ENCODE data around the gene RSPRY1. TPM values are rescaled to one million over a fixed set of nuclear protein-coding genes. Genes with fewer than 3 reads are reported as not detected.
"Not testable (repeated sequence)": the region's sequence is repeated elsewhere in the genome, so short reads cannot be mapped to it uniquely, and the experiment has no call there.

Gene RSPRY1
- total RNA-seq, 1 donor from 2014 or later, result 17.1 TPM

- DNase-seq (ENCODE audit: low spot score), result no peak
- intact Hi-C loops (cut with DNase I), result no loop called here
Observed at GRCh38 chr16:57184113-57184512, 2.0 kb upstream of the RSPRY1 start.

GRCh38 chr16:57184887-57185445 lies 1.2 kb upstream of the RSPRY1 start:
- intact Hi-C loops (cut with DNase I), result loop anchor here (5.0 kb wide), 2 partner anchors 62 to 117 kb away; partner anchors contain the start of gene ARL2BP
- no peak for DNase-seq (ENCODE audit: low spot score)

GRCh38 chr16:57185446-57185944 lies 634 bp upstream of the RSPRY1 start:
- DNase-seq (ENCODE audit: low spot score), result peak; percentile 77
- intact Hi-C loops (cut with DNase I), result loop anchor here (5.0 kb wide), 2 partner anchors 62 to 117 kb away; partner anchors contain the start of gene ARL2BP

- intact Hi-C loops (cut with DNase I), result loop anchor here (5.0 kb wide), 2 partner anchors 60 to 115 kb away; partner anchors contain the start of gene ARL2BP
Observed at GRCh38 chr16:57186872-57187854, 1.0 kb downstream of the RSPRY1 start.

GRCh38 chr16:57187902-57188710 lies 2.0 kb downstream of the RSPRY1 start:
- intact Hi-C loops (cut with DNase I), result loop anchor here (5.0 kb wide), 2 partner anchors 59 to 114 kb away; partner anchors contain the start of gene ARL2BP
- DNase-seq (ENCODE audit: low spot score), result not testable (repeated sequence)

More at GRCh38 chr16:57186872-57187854, 1.0 kb downstream of the RSPRY1 start:
- DNase-seq (ENCODE audit: low spot score), result no peak

- intact Hi-C loops (cut with DNase I), result loop anchor here (5.0 kb wide), 2 partner anchors 59 to 114 kb away; partner anchors contain the start of gene ARL2BP
- DNase-seq (ENCODE audit: low spot score), result no peak
Observed at GRCh38 chr16:57188711-57189002, 2.5 kb downstream of the RSPRY1 start.

- intact Hi-C loops (cut with DNase I), result loop anchor here (5.0 kb wide), 2 partner anchors 58 to 113 kb away; partner anchors contain the start of gene ARL2BP
Observed at GRCh38 chr16:57189527-57189926, 3.4 kb downstream of the RSPRY1 start.

GRCh38 chr16:57190136-57190535 lies 4.0 kb downstream of the RSPRY1 start:
- no peak for DNase-seq (ENCODE audit: low spot score)
- intact Hi-C loops (cut with DNase I), result no loop called here

More at GRCh38 chr16:57189527-57189926, 3.4 kb downstream of the RSPRY1 start:
- not testable (repeated sequence) for DNase-seq (ENCODE audit: low spot score)

- intact Hi-C loops (cut with DNase I), result no loop called here
- DNase-seq (ENCODE audit: low spot score), result no peak
Observed at GRCh38 chr16:57191056-57191571, 5.0 kb downstream of the RSPRY1 start.

GRCh38 chr16:57192146-57192545 lies 6.0 kb downstream of the RSPRY1 start:
- intact Hi-C loops (cut with DNase I), result no loop called here
- no peak for DNase-seq (ENCODE audit: low spot score)

- no peak for DNase-seq (ENCODE audit: low spot score)
- intact Hi-C loops (cut with DNase I), result no loop called here
Observed at GRCh38 chr16:57192720-57193486, 6.8 kb downstream of the RSPRY1 start.

- DNase-seq (ENCODE audit: low spot score), result no peak
- intact Hi-C loops (cut with DNase I), result no loop called here
Observed at GRCh38 chr16:57194512-57194911, 8.4 kb downstream of the RSPRY1 start.

GRCh38 chr16:57196286-57196685 lies 10.2 kb downstream of the RSPRY1 start:
- intact Hi-C loops (cut with DNase I), result no loop called here
- DNase-seq (ENCODE audit: low spot score), result no peak

GRCh38 chr16:57196753-57197152 lies 10.6 kb downstream of the RSPRY1 start:
- no peak for DNase-seq (ENCODE audit: low spot score)
- intact Hi-C loops (cut with DNase I), result no loop called here

GRCh38 chr16:57200321-57200720 lies 14.2 kb downstream of the RSPRY1 start:
- intact Hi-C loops (cut with DNase I), result not testable (repeated sequence)

GRCh38 chr16:57200926-57201325 lies 14.8 kb downstream of the RSPRY1 start:
- intact Hi-C loops (cut with DNase I); DNase-seq (ENCODE audit: low spot score): not testable (repeated sequence)

More at GRCh38 chr16:57200321-57200720, 14.2 kb downstream of the RSPRY1 start:
- not testable (repeated sequence) for DNase-seq (ENCODE audit: low spot score)

- intact Hi-C loops (cut with DNase I), result no loop called here
- DNase-seq (ENCODE audit: low spot score), result no peak
Observed at GRCh38 chr16:57202095-57202886, 16.2 kb downstream of the RSPRY1 start.

- DNase-seq (ENCODE audit: low spot score), result no peak
- intact Hi-C loops (cut with DNase I), result no loop called here
Observed at GRCh38 chr16:57203451-57203850, 17.3 kb downstream of the RSPRY1 start.
